ENCODE results near the gene SPI1. TPM values are rescaled to one million over a fixed set of nuclear protein-coding genes. Genes with fewer than 3 reads are reported as not detected.

Gene SPI1
- polyA plus RNA-seq, 2 donors, result 3.9 to 6.8 TPM

GRCh38 chr11:47394322-47395222 lies 16.2 kb upstream of the SPI1 start:
- peaks cover under 1 to 11% of the 10 kb centered on the region in 2 donors for H3K4me1 ChIP-seq (ENCODE audit: control insufficient read depth in 2 of 2, insufficient read depth in 2 of 2, low read length in 1 of 2)
- WGBS, 2 donors, result 67 to 74% methylated on average over 39 of the region's 39 CpGs

GRCh38 chr11:47394050-47394321 lies 15.6 kb upstream of the SPI1 start:
- peak overlapping the region; percentile 63 to 76 for H3K27ac ChIP-seq (ENCODE audit: low read depth in 2 of 2, low read length in 1 of 2)
- H3K4me1 ChIP-seq (ENCODE audit: control insufficient read depth in 2 of 2, insufficient read depth in 2 of 2, low read length in 1 of 2), result peaks cover 2 to 16% of the 10 kb centered on the region in 2 donors
- H3K27me3 ChIP-seq (ENCODE audit: control insufficient read depth in 1 of 2, insufficient read depth in 2 of 2, low read length in 2 of 2), result no peaks in the 10 kb centered on the region
- H3K9me3 ChIP-seq (ENCODE audit: control insufficient read depth in 2 of 2, insufficient read depth in 1 of 2, low read depth in 1 of 2, low read length in 1 of 2), result no peaks in the 10 kb centered on the region
- no peak overlapping the region for H3K4me3 ChIP-seq (ENCODE audit: low read depth in 1 of 2, low read length in 2 of 2)
- no peaks in the 10 kb centered on the region for H3K36me3 ChIP-seq (ENCODE audit: control insufficient read depth in 2 of 2, insufficient read depth in 2 of 2, low read length in 1 of 2)
- WGBS, 2 donors, result 80 to 86% methylated on average over 9 of the region's 9 CpGs

More at GRCh38 chr11:47394322-47395222, 16.2 kb upstream of the SPI1 start:
- Histone ChIP-seq H3K4me3 (ENCODE audit: low read depth in 1 of 2, low read length in 2 of 2) (no peak overlapping the region), H3K27ac (ENCODE audit: low read depth in 2 of 2, low read length in 1 of 2) (peak overlapping the region; percentile 63 to 78), H3K27me3 (ENCODE audit: control insufficient read depth in 1 of 2, insufficient read depth in 2 of 2, low read length in 2 of 2) (no peaks in the 10 kb centered on the region), H3K9me3 (ENCODE audit: control insufficient read depth in 2 of 2, insufficient read depth in 1 of 2, low read depth in 1 of 2, low read length in 1 of 2) (no peaks in the 10 kb centered on the region), H3K36me3 (ENCODE audit: control insufficient read depth in 2 of 2, insufficient read depth in 2 of 2, low read length in 1 of 2) (no peaks in the 10 kb centered on the region)

- Histone ChIP-seq H3K9me3 (ENCODE audit: control insufficient read depth in 2 of 2, insufficient read depth in 1 of 2, low read depth in 1 of 2, low read length in 1 of 2) (no peaks in the 10 kb centered on the region), H3K4me3 (ENCODE audit: low read depth in 1 of 2, low read length in 2 of 2) (no peak overlapping the region), H3K4me1 (ENCODE audit: control insufficient read depth in 2 of 2, insufficient read depth in 2 of 2, low read length in 1 of 2) (peaks cover 2 to 14% of the 10 kb centered on the region in 2 donors), H3K36me3 (ENCODE audit: control insufficient read depth in 2 of 2, insufficient read depth in 2 of 2, low read length in 1 of 2) (no peaks in the 10 kb centered on the region), H3K27ac (ENCODE audit: low read depth in 2 of 2, low read length in 1 of 2) (peak overlapping the region; percentile 63 to 76), H3K27me3 (ENCODE audit: control insufficient read depth in 1 of 2, insufficient read depth in 2 of 2, low read length in 2 of 2) (no peaks in the 10 kb centered on the region)
- WGBS, 2 donors, result 78 to 79% methylated on average over 20 of the region's 20 CpGs
Measured at GRCh38 chr11:47393163-47394049, 15.1 kb upstream of the SPI1 start.

- H3K4me3 ChIP-seq (ENCODE audit: low read depth in 1 of 2, low read length in 2 of 2), result no peak overlapping the region
- H3K36me3 ChIP-seq (ENCODE audit: control insufficient read depth in 2 of 2, insufficient read depth in 2 of 2, low read length in 1 of 2), result no peaks in the 10 kb centered on the region
- peaks cover 2 to 17% of the 10 kb centered on the region in 2 donors for H3K4me1 ChIP-seq (ENCODE audit: control insufficient read depth in 2 of 2, insufficient read depth in 2 of 2, low read length in 1 of 2)
- peak overlapping the region in 1 of 2 donors; percentile 1 for H3K27ac ChIP-seq (ENCODE audit: low read depth in 2 of 2, low read length in 1 of 2)
- no peaks in the 10 kb centered on the region for H3K27me3 ChIP-seq (ENCODE audit: control insufficient read depth in 1 of 2, insufficient read depth in 2 of 2, low read length in 2 of 2)
- no peaks in the 10 kb centered on the region for H3K9me3 ChIP-seq (ENCODE audit: control insufficient read depth in 2 of 2, insufficient read depth in 1 of 2, low read depth in 1 of 2, low read length in 1 of 2)
- 80 to 83% methylated on average over 14 of the region's 14 CpGs for WGBS, 2 donors
Measured at GRCh38 chr11:47392546-47393162, 14.3 kb upstream of the SPI1 start.

- H3K27ac ChIP-seq (ENCODE audit: low read depth in 2 of 2, low read length in 1 of 2), result no peak overlapping the region
- no peaks in the 10 kb centered on the region for H3K36me3 ChIP-seq (ENCODE audit: control insufficient read depth in 2 of 2, insufficient read depth in 2 of 2, low read length in 1 of 2)
- no peak overlapping the region for H3K4me3 ChIP-seq (ENCODE audit: low read depth in 1 of 2, low read length in 2 of 2)
- H3K9me3 ChIP-seq (ENCODE audit: control insufficient read depth in 2 of 2, insufficient read depth in 1 of 2, low read depth in 1 of 2, low read length in 1 of 2), result no peaks in the 10 kb centered on the region
- H3K27me3 ChIP-seq (ENCODE audit: control insufficient read depth in 1 of 2, insufficient read depth in 2 of 2, low read length in 2 of 2), result no peaks in the 10 kb centered on the region
- peaks cover 2 to 17% of the 10 kb centered on the region in 2 donors for H3K4me1 ChIP-seq (ENCODE audit: control insufficient read depth in 2 of 2, insufficient read depth in 2 of 2, low read length in 1 of 2)
- 85 to 91% methylated on average over 16 of the region's 16 CpGs for WGBS, 2 donors
Measured at GRCh38 chr11:47391711-47392432, 13.5 kb upstream of the SPI1 start.

GRCh38 chr11:47391077-47391583 lies 12.8 kb upstream of the SPI1 start:
- Histone ChIP-seq H3K36me3 (ENCODE audit: control insufficient read depth in 2 of 2, insufficient read depth in 2 of 2, low read length in 1 of 2) (no peaks in the 10 kb centered on the region), H3K9me3 (ENCODE audit: control insufficient read depth in 2 of 2, insufficient read depth in 1 of 2, low read depth in 1 of 2, low read length in 1 of 2) (no peaks in the 10 kb centered on the region), H3K27me3 (ENCODE audit: control insufficient read depth in 1 of 2, insufficient read depth in 2 of 2, low read length in 2 of 2) (no peaks in the 10 kb centered on the region), H3K27ac (ENCODE audit: low read depth in 2 of 2, low read length in 1 of 2) (no peak overlapping the region), H3K4me3 (ENCODE audit: low read depth in 1 of 2, low read length in 2 of 2) (no peak overlapping the region), H3K4me1 (ENCODE audit: control insufficient read depth in 2 of 2, insufficient read depth in 2 of 2, low read length in 1 of 2) (peaks cover 2 to 17% of the 10 kb centered on the region in 2 donors)
- 84% methylated on average over 11 of the region's 11 CpGs for WGBS, 2 donors

GRCh38 chr11:47390422-47390760 lies 12.0 kb upstream of the SPI1 start:
- peaks cover 2 to 17% of the 10 kb centered on the region in 2 donors for H3K4me1 ChIP-seq (ENCODE audit: control insufficient read depth in 2 of 2, insufficient read depth in 2 of 2, low read length in 1 of 2)
- H3K36me3 ChIP-seq (ENCODE audit: control insufficient read depth in 2 of 2, insufficient read depth in 2 of 2, low read length in 1 of 2), result no peaks in the 10 kb centered on the region
- no peak overlapping the region for H3K27ac ChIP-seq (ENCODE audit: low read depth in 2 of 2, low read length in 1 of 2)
- H3K27me3 ChIP-seq (ENCODE audit: control insufficient read depth in 1 of 2, insufficient read depth in 2 of 2, low read length in 2 of 2), result no peaks in the 10 kb centered on the region
- 93 to 95% methylated on average over 6 of the region's 6 CpGs for WGBS, 2 donors
- H3K4me3 ChIP-seq (ENCODE audit: low read depth in 1 of 2, low read length in 2 of 2), result no peak overlapping the region
- H3K9me3 ChIP-seq (ENCODE audit: control insufficient read depth in 2 of 2, insufficient read depth in 1 of 2, low read depth in 1 of 2, low read length in 1 of 2), result no peaks in the 10 kb centered on the region

GRCh38 chr11:47389577-47390421 lies 11.5 kb upstream of the SPI1 start:
- no peaks in the 10 kb centered on the region for H3K27me3 ChIP-seq (ENCODE audit: control insufficient read depth in 1 of 2, insufficient read depth in 2 of 2, low read length in 2 of 2)
- no peak overlapping the region for H3K4me3 ChIP-seq (ENCODE audit: low read depth in 1 of 2, low read length in 2 of 2)
- H3K36me3 ChIP-seq (ENCODE audit: control insufficient read depth in 2 of 2, insufficient read depth in 2 of 2, low read length in 1 of 2), result no peaks in the 10 kb centered on the region
- H3K4me1 ChIP-seq (ENCODE audit: control insufficient read depth in 2 of 2, insufficient read depth in 2 of 2, low read length in 1 of 2), result peaks cover 2 to 17% of the 10 kb centered on the region in 2 donors
- peak overlapping the region; percentile 86 to 87 for H3K27ac ChIP-seq (ENCODE audit: low read depth in 2 of 2, low read length in 1 of 2)
- 78 to 85% methylated on average over 17 of the region's 17 CpGs for WGBS, 2 donors
- H3K9me3 ChIP-seq (ENCODE audit: control insufficient read depth in 2 of 2, insufficient read depth in 1 of 2, low read depth in 1 of 2, low read length in 1 of 2), result no peaks in the 10 kb centered on the region
